ENCODE results near the gene HNRNPLL. TPM values are rescaled to one million over a fixed set of nuclear protein-coding genes. Genes with fewer than 3 reads are reported as not detected.

Gene HNRNPLL
- total RNA-seq, 1 donor from 2014 or later = 55.9 TPM

DNA sequence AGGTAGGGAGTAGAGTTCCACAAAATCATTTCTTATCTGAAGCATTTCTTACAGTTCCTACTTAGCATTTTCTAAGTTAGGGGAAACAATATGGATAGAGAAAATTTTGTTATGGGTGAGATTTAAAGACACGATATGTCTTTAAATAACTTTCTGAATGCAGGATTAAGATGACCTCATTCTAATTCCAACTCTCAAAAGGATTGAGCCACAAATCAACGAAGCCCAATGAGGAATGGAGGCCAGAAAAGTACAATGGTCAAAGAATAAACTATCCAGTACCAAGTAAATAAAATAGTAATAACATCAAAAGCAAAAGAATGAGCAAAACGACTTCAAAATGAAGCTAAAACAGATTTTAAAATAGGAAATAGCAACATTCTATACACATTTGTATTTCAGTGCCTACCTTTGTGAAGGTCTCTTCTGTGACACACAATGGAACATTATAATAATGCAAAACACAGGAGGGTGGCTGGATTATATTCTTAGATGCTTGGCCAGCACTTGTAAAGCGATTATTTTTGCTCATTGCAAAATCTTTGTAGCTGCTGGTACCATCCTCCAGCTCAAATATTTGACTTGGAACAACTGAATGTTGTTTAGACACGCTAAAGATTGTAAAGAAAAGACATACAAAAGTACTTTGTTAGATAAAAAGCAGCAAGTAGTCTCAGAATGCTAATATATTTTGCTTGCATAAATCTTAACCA lies 33.8 kb downstream of the HNRNPLL start:
- Mint-ChIP-seq H3K27ac (ENCODE audit: unreplicated experiment) (no peak overlapping the region), H3K4me1 (ENCODE audit: low read depth, unreplicated experiment) (peaks cover 10% of the 10 kb centered on the region), H3K27me3 (ENCODE audit: low read depth, unreplicated experiment) (no peaks in the 10 kb centered on the region), H3K9me3 (ENCODE audit: unreplicated experiment) (no peaks in the 10 kb centered on the region), H3K36me3 (ENCODE audit: low read depth, unreplicated experiment) (peaks cover 4% of the 10 kb centered on the region), H3K4me3 (ENCODE audit: unreplicated experiment) (no peak overlapping the region)
- Histone ChIP-seq H2AFZ (ENCODE audit: low read depth, low read length) (no peak overlapping the region), H3K36me3 (ENCODE audit: insufficient read depth, low read length) (peaks cover 44% of the 10 kb centered on the region), H3K27me3 (ENCODE audit: insufficient read depth, low read length) (no peaks in the 10 kb centered on the region), H3K4me2 (ENCODE audit: low read length) (no peak overlapping the region), H3K4me3 (ENCODE audit: insufficient read depth, low read depth, low read length) (no peak overlapping the region), H4K20me1 (ENCODE audit: insufficient read depth, low read length) (peaks cover 16% of the 10 kb centered on the region), H3K9me3 (ENCODE audit: insufficient read depth, low read depth, low read length) (no peaks in the 10 kb centered on the region), H3K9ac (ENCODE audit: low read length) (no peak overlapping the region), H3K4me1 (ENCODE audit: insufficient read depth, low read length) (peaks cover 8% of the 10 kb centered on the region), H3K79me2 (ENCODE audit: insufficient read depth, low read length) (peaks cover 9% of the 10 kb centered on the region), H3K27ac (ENCODE audit: low read depth, low read length) (no peak overlapping the region)
- DNase-seq (ENCODE audit: low read depth) (no peak), FAIRE-seq (peak; percentile 5)
- TF ChIP-seq, protein P1, sequence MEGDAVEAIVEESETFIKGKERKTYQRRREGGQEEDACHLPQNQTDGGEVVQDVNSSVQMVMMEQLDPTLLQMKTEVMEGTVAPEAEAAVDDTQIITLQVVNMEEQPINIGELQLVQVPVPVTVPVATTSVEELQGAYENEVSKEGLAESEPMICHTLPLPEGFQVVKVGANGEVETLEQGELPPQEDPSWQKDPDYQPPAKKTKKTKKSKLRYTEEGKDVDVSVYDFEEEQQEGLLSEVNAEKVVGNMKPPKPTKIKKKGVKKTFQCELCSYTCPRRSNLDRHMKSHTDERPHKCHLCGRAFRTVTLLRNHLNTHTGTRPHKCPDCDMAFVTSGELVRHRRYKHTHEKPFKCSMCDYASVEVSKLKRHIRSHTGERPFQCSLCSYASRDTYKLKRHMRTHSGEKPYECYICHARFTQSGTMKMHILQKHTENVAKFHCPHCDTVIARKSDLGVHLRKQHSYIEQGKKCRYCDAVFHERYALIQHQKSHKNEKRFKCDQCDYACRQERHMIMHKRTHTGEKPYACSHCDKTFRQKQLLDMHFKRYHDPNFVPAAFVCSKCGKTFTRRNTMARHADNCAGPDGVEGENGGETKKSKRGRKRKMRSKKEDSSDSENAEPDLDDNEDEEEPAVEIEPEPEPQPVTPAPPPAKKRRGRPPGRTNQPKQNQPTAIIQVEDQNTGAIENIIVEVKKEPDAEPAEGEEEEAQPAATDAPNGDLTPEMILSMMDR (IDR thresholded peaks at IDR 0.05; ENCODE audit: insufficient read depth, low read depth, low read length) = no peak
- no peak for TF ChIP-seq EZH2 (IDR thresholded peaks at IDR 0.05; ENCODE audit: insufficient read depth, low read length)

DNA sequence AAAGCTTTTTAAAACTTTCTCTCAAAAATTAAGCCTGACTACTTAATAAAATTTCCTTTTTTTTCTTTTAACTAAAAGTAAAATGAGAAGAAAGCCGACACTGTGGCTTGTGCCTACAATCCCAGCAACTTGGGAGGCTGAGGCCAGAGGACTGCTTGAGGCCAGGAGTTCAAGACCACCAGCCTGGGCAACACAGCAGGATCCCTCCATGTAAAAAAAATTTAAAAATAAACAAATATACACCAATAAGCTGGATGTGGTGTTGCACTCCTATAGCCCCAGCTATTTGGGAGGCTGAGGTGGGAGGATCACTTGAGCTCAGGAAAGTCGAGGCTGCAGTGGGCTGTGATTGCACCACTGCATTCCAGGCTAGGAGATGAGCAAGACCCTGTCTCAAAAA lies 37.4 kb downstream of the HNRNPLL start:
- Histone ChIP-seq H4K20me1 (ENCODE audit: insufficient read depth, low read length) (peaks cover 5% of the 10 kb centered on the region), H3K9ac (ENCODE audit: low read length) (no peak overlapping the region), H3K9me3 (ENCODE audit: insufficient read depth, low read depth, low read length) (no peaks in the 10 kb centered on the region), H3K79me2 (ENCODE audit: insufficient read depth, low read length) (peaks cover 1% of the 10 kb centered on the region), H3K4me1 (ENCODE audit: insufficient read depth, low read length) (no peaks in the 10 kb centered on the region), H3K27ac (ENCODE audit: low read depth, low read length) (no peak overlapping the region), H3K27me3 (ENCODE audit: insufficient read depth, low read length) (no peaks in the 10 kb centered on the region), H3K4me2 (ENCODE audit: low read length) (no peak overlapping the region), H3K36me3 (ENCODE audit: insufficient read depth, low read length) (peaks cover 38% of the 10 kb centered on the region), H3K4me3 (ENCODE audit: insufficient read depth, low read depth, low read length) (no peak overlapping the region), H2AFZ (ENCODE audit: low read depth, low read length) (no peak overlapping the region)
- DNase-seq (ENCODE audit: low read depth) (no peak), FAIRE-seq (no peak)
- TF ChIP-seq EZH2 (IDR thresholded peaks at IDR 0.05; ENCODE audit: insufficient read depth, low read length) = no peak
- Mint-ChIP-seq H3K27ac (ENCODE audit: unreplicated experiment) (no peak overlapping the region), H3K36me3 (ENCODE audit: low read depth, unreplicated experiment) (peaks cover 5% of the 10 kb centered on the region), H3K27me3 (ENCODE audit: low read depth, unreplicated experiment) (no peaks in the 10 kb centered on the region), H3K4me3 (ENCODE audit: unreplicated experiment) (no peak overlapping the region), H3K9me3 (ENCODE audit: unreplicated experiment) (no peaks in the 10 kb centered on the region), H3K4me1 (ENCODE audit: low read depth, unreplicated experiment) (no peaks in the 10 kb centered on the region)

DNA sequence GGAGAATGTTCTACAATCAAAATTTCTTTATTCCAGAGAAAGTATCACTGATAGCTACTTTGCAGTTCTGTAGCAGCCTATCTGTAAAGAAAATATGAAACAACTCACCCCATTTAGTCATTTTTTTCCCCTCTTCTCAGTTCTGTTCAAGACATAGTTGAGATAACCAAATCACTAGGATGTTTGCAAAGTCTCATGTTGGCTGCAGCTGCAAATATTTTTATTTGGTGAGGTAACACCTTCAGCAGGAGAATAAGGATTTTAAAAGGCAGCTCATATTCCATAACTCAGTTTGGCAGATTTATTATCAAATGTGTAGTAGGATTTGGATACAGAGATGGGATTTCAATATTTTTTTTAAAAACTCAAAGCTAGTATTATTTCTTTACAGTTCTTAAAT lies 41.0 kb downstream of the HNRNPLL start:
- Histone ChIP-seq H3K9me3 (ENCODE audit: insufficient read depth, low read depth, low read length) (no peaks in the 10 kb centered on the region), H3K27ac (ENCODE audit: low read depth, low read length) (no peak overlapping the region), H2AFZ (ENCODE audit: low read depth, low read length) (no peak overlapping the region), H3K9ac (ENCODE audit: low read length) (no peak overlapping the region), H3K79me2 (ENCODE audit: insufficient read depth, low read length) (no peaks in the 10 kb centered on the region), H4K20me1 (ENCODE audit: insufficient read depth, low read length) (no peaks in the 10 kb centered on the region), H3K36me3 (ENCODE audit: insufficient read depth, low read length) (peaks cover 29% of the 10 kb centered on the region), H3K4me1 (ENCODE audit: insufficient read depth, low read length) (no peaks in the 10 kb centered on the region), H3K27me3 (ENCODE audit: insufficient read depth, low read length) (no peaks in the 10 kb centered on the region), H3K4me3 (ENCODE audit: insufficient read depth, low read depth, low read length) (no peak overlapping the region), H3K4me2 (ENCODE audit: low read length) (no peak overlapping the region)
- no peaks in the 10 kb centered on the region for H3K9me3 Mint-ChIP-seq (ENCODE audit: unreplicated experiment)
- peaks cover 5% of the 10 kb centered on the region for H3K36me3 Mint-ChIP-seq (ENCODE audit: low read depth, unreplicated experiment)
- no peak for FAIRE-seq
- TF ChIP-seq EZH2 (IDR thresholded peaks at IDR 0.05; ENCODE audit: insufficient read depth, low read length) = no peak
- TF ChIP-seq, protein P1 (IDR thresholded peaks at IDR 0.05; ENCODE audit: insufficient read depth, low read depth, low read length) = no peak
- no peaks in the 10 kb centered on the region for H3K4me1 Mint-ChIP-seq (ENCODE audit: low read depth, unreplicated experiment)
- DNase-seq (ENCODE audit: low read depth) = no peak
- no peak overlapping the region for H3K27ac Mint-ChIP-seq (ENCODE audit: unreplicated experiment)
- no peaks in the 10 kb centered on the region for H3K27me3 Mint-ChIP-seq (ENCODE audit: low read depth, unreplicated experiment)
- no peak overlapping the region for H3K4me3 Mint-ChIP-seq (ENCODE audit: unreplicated experiment)

Measured in astrocyte (in vitro differentiated cells and primary cell).